GM23338 (cell line): ENCODE data around the gene TSEN2. TPM values are rescaled to one million over a fixed set of nuclear protein-coding genes. Genes with fewer than 3 reads are reported as not detected.

ENCODE experiments used
- ETS1 ChIP-seq: IDR thresholded peaks from 2 replicates; pipeline ENCODE4 v1.6.1; 2016; ENCODE audit warnings: antibody characterized with exemption
- EZH2phosphoT487 ChIP-seq: fragments of 200-600 bp; sonication (generic); IDR thresholded peaks from one replicate; pipeline ENCODE4 v1.8.1; 2018; ENCODE audit warnings: antibody characterized with exemption; ENCODE audit not compliant: unreplicated experiment
- REST ChIP-seq: IDR thresholded peaks from one replicate; pipeline ENCODE4 v1.6.1; 2018; ENCODE audit warnings: antibody characterized with exemption; ENCODE audit not compliant: unreplicated experiment
- STAT1 ChIP-seq: IDR thresholded peaks from one replicate; pipeline ENCODE4 v1.6.1; 2016; ENCODE audit warnings: antibody characterized with exemption; ENCODE audit not compliant: unreplicated experiment
- ZNF331 ChIP-seq: fragments of 250-450 bp; sonication (Bioruptor Pico); IDR thresholded peaks from 2 replicates; pipeline ENCODE4 v1.5.0; 2020; ENCODE audit warnings: low read depth, mild to moderate bottlenecking, moderate library complexity
- ZNF462 ChIP-seq: fragments of 250-450 bp; sonication (Bioruptor Pico); IDR thresholded peaks from 2 replicates; pipeline ENCODE4 v1.5.0; 2020; ENCODE audit warnings: mild to moderate bottlenecking, moderate library complexity
- polyA plus RNA-seq: library from polyadenylated mRNA; unstranded; fragments of >200 nt; fragmentation: Nextera tagmentation; extraction: Ambion mirVana; gene quantifications from 2 replicates; pipeline ENCODE4 v1.2.1, GENCODE V29; 2016
- total RNA-seq: library from RNA; depleted of rRNA; stranded (reverse); fragments of >200 nt; shearing (Covaris generic); gene quantifications from 2 replicates; pipeline ENCODE4 v1.2.3, GENCODE V29; 2014

Gene TSEN2
- total and polyA plus RNA-seq, 2 experiments from 2014 or later: 27.7 to 30.0 TPM

- TF ChIP-seq ZNF462 (CRISPR knock-in tag): no peak
- no peak for TF ChIP-seq REST
- TF ChIP-seq ZNF331 (CRISPR knock-in tag): no peak
- TF ChIP-seq STAT1: no peak
- TF ChIP-seq ETS1: no peak
- TF ChIP-seq EZH2phosphoT487: no peak
Measured at GRCh38 chr3:12465836-12466225, 18.4 kb upstream of the TSEN2 start (continued).
